Keratinocyte (primary cell): ENCODE measurements around the gene SACS. TPM values are rescaled to one million over a fixed set of nuclear protein-coding genes. Genes with fewer than 3 reads are reported as not detected.

ENCODE experiments used
- DNase-seq: peaks from one replicate; pipeline ENCODE4 v3.0.0-alpha.2; 2011; ENCODE audit warnings: low read depth, missing footprints, low spot score
- FAIRE-seq: peaks from 2 replicates; lab custom pipeline; 2011; peaks lifted over from hg19 to GRCh38; lab: Jason Lieb, UNC
- H2AFZ ChIP-seq: 2 replicates; pipeline ENCODE4 v1.6.0; 2012; ENCODE audit warnings: low read length, control low read depth, inconsistent platforms; ENCODE audit not compliant: control insufficient read depth
- H3K27ac ChIP-seq: 2 replicates; pipeline ENCODE4 v1.5.1; 2011; ENCODE audit warnings: low read length; ENCODE audit not compliant: control insufficient read depth, insufficient read depth
- H3K27me3 ChIP-seq: 3 replicates; pipeline ENCODE4 v1.6.0; 2011; ENCODE audit warnings: low read length; ENCODE audit not compliant: control insufficient read depth, insufficient read depth; ENCODE audit errors: extremely low read depth
- H3K36me3 ChIP-seq, 2 experiments: 2 replicates in 1 of 2; 3 replicates in 1 of 2; pipeline ENCODE4 v1.5.1; 2011; ENCODE audit warnings: low read length in 2 of 2, mild to moderate bottlenecking in 1 of 2; ENCODE audit not compliant: control insufficient read depth in 2 of 2, insufficient read depth in 2 of 2; ENCODE audit errors: extremely low read depth in 1 of 2
- H3K4me1 ChIP-seq: 3 replicates; pipeline ENCODE4 v1.5.1; 2011; ENCODE audit warnings: low read length; ENCODE audit not compliant: control insufficient read depth, insufficient read depth; ENCODE audit errors: extremely low read depth
- H3K4me2 ChIP-seq: 3 replicates; pipeline ENCODE4 v1.6.0; 2011; ENCODE audit warnings: low read depth, low read length; ENCODE audit not compliant: control insufficient read depth, insufficient read depth; ENCODE audit errors: extremely low read depth
- H3K4me3 ChIP-seq, 3 experiments: fragments of 200-600 bp in 1 of 3; sonication (generic) in 1 of 3; 2 replicates in 2 of 3; 3 replicates in 1 of 3; pipeline ENCODE4 v1.5.1; 2011 to 2016; ENCODE audit warnings: low read length in 3 of 3, mild to moderate bottlenecking in 3 of 3, control low read depth in 2 of 3, inconsistent platforms in 1 of 3, low read depth in 1 of 3, mixed read lengths in 1 of 3, mixed run types in 1 of 3, moderate library complexity in 1 of 3; ENCODE audit not compliant: control insufficient read depth in 2 of 3, insufficient read depth in 2 of 3; ENCODE audit errors: extremely low read depth in 1 of 3
- H3K79me2 ChIP-seq: 2 replicates; pipeline ENCODE4 v1.6.0; 2012; ENCODE audit warnings: low read length; ENCODE audit not compliant: control insufficient read depth, insufficient read depth
- H3K9ac ChIP-seq: 3 replicates; pipeline ENCODE4 v1.6.0; 2011; ENCODE audit warnings: low read length; ENCODE audit not compliant: control insufficient read depth, insufficient read depth; ENCODE audit errors: extremely low read depth
- H3K9me1 ChIP-seq: 3 replicates; pipeline ENCODE4 v1.6.0; 2011; ENCODE audit warnings: low read length; ENCODE audit not compliant: control insufficient read depth, insufficient read depth; ENCODE audit errors: extremely low read depth
- H3K9me3 ChIP-seq: 2 replicates; pipeline ENCODE4 v1.5.1; 2012; ENCODE audit warnings: low read depth, low read length; ENCODE audit not compliant: control insufficient read depth
- H4K20me1 ChIP-seq: 3 replicates; pipeline ENCODE4 v1.6.0; 2011; ENCODE audit warnings: low read length; ENCODE audit not compliant: control insufficient read depth, insufficient read depth; ENCODE audit errors: extremely low read depth
- CTCF ChIP-seq, 3 experiments: IDR thresholded peaks in 1 of 3; conservative IDR thresholded peaks in 1 of 3; optimal IDR thresholded peaks in 1 of 3; 2 replicates in 2 of 3; 3 replicates in 1 of 3; pipeline versions ENCODE3 to v1.5.1; 2011; ENCODE audit warnings: low read length in 3 of 3, mild to moderate bottlenecking in 3 of 3, moderate library complexity in 2 of 3, control low read depth in 1 of 3, inconsistent platforms in 1 of 3; ENCODE audit not compliant: insufficient read depth in 2 of 3; ENCODE audit errors: extremely low read depth in 1 of 3
- EZH2 ChIP-seq: IDR thresholded peaks from one replicate; pipeline ENCODE4 v1.6.1; 2012; ENCODE audit warnings: inconsistent platforms, mild to moderate bottlenecking, low read length, moderate library complexity
- dilution Hi-C: fragments of 300-500 bp; cut with MboI; formaldehyde crosslinking; loops from one replicate; pipeline ENCODE4 v1.7.0; 2020; ENCODE audit warnings: low sequenced_read_pairs; ENCODE audit not compliant: extremely low pct_ligation_motif_present
- polyA plus RNA-seq, 5 experiments: library from polyadenylated mRNA; depleted of rRNA in 3 of 5; stranded (reverse) in 3 of 5; stranded (forward) in 1 of 5; unstranded in 1 of 5; fragments of >200 nt; gene quantifications; 1 replicate in 1 of 5; 2 replicates in 3 of 5; 3 replicates in 1 of 5; pipeline versions ENCODE4 v1.2.1 to v1.2.3, GENCODE V29; 2011 to 2012; ENCODE audit warnings: missing spikeins in 2 of 5, low read depth in 1 of 5, low replicate concordance in 1 of 5

The SACS gene
- polyA plus RNA-seq, 1 donor (not counting 4 experiments of a cell fraction or from before 2014, with no cell fraction given) = 13.5 TPM

GRCh38 chr13:23462815-23463559 is 29.5 kb upstream of the SACS start:
- Histone ChIP-seq H3K9ac (no peak overlapping the region), H3K79me2 (no peaks in the 10 kb centered on the region), H3K9me1 (no peaks in the 10 kb centered on the region), H3K4me1 (no peaks in the 10 kb centered on the region), H2AFZ (no peak overlapping the region), H3K4me3 (no peak overlapping the region), H3K36me3 (no peaks in the 10 kb centered on the region), H3K9me3 (no peaks in the 10 kb centered on the region), H4K20me1 (no peaks in the 10 kb centered on the region), H3K27ac (no peak overlapping the region), H3K4me2 (no peak overlapping the region), H3K27me3 (no peaks in the 10 kb centered on the region)
- TF ChIP-seq CTCF (optimal IDR thresholded peaks at IDR 0.05 in 1 of 3, IDR thresholded peaks at IDR 0.05 in 1 of 3, conservative IDR thresholded peaks at IDR 0.05 in 1 of 3; ENCODE audit: extremely low read depth in 1 of 3, insufficient read depth in 2 of 3, low read length in 3 of 3) = no peak
- TF ChIP-seq EZH2 = no peak
- dilution Hi-C loops = no loop called here
- no peak for DNase-seq
- FAIRE-seq = no peak

- H3K79me2 ChIP-seq = no peaks in the 10 kb centered on the region
- no peak for FAIRE-seq
Measured at GRCh38 chr13:23461544-23461943, 28.0 kb upstream of the SACS start.

More at GRCh38 chr13:23461544-23461943, 28.0 kb upstream of the SACS start:
- H3K36me3 ChIP-seq = no peaks in the 10 kb centered on the region
- TF ChIP-seq CTCF (optimal IDR thresholded peaks at IDR 0.05 in 1 of 3, IDR thresholded peaks at IDR 0.05 in 1 of 3, conservative IDR thresholded peaks at IDR 0.05 in 1 of 3; ENCODE audit: extremely low read depth in 1 of 3, insufficient read depth in 2 of 3, low read length in 3 of 3) (no peak), EZH2 (no peak)
- no peaks in the 10 kb centered on the region for H3K9me3 ChIP-seq
- no peak overlapping the region for H3K4me3 ChIP-seq
- H3K4me1 ChIP-seq = no peaks in the 10 kb centered on the region
- H3K27ac ChIP-seq = no peak overlapping the region
- no peak overlapping the region for H3K9ac ChIP-seq
- DNase-seq = no peak
- no peak overlapping the region for H3K4me2 ChIP-seq
- dilution Hi-C loops = no loop called here
- no peaks in the 10 kb centered on the region for H3K27me3 ChIP-seq
- H3K9me1 ChIP-seq = no peaks in the 10 kb centered on the region
- no peak overlapping the region for H2AFZ ChIP-seq
- H4K20me1 ChIP-seq = no peaks in the 10 kb centered on the region
